Pancreas (tissue), 10 donors: ENCODE measurements around the gene SH3BGR. TPM values are rescaled to one million over a fixed set of nuclear protein-coding genes. Genes with fewer than 3 reads are reported as not detected.

Experiments
- ATAC-seq, 4 donors: fragments of 200-7000 bp; cut with Tn5 transposase; one replicate each; pipeline versions ENCODE4 v1.8.0 to v1.9.1; 2020; ENCODE audit warnings: mild to moderate bottlenecking in 4 of 4, moderate library complexity in 4 of 4
- DNase-seq, 6 donors: peaks; one replicate each; pipeline ENCODE4 v3.0.0-alpha.2; 2020
- FAIRE-seq: peaks from 2 replicates; lab custom pipeline; 2012; peaks lifted over from hg19 to GRCh38; lab: Jason Lieb, UNC
- H3K27ac ChIP-seq, 4 donors: fragments of 200-600 bp; sonication (generic); 1 replicate in 3 of 4; 2 replicates in 1 of 4; pipeline versions ENCODE4 v1.5.0 to v1.8.0; 2020
- H3K27me3 ChIP-seq, 4 donors: fragments of 200-600 bp; one replicate each; pipeline ENCODE4 v1.8.0; 2021
- H3K36me3 ChIP-seq, 3 donors: fragments of 200-600 bp; sonication (generic) in 1 of 3; one replicate each; pipeline versions ENCODE4 v1.5.0 to v1.8.0; 2020 to 2021
- H3K4me1 ChIP-seq, 3 donors: fragments of 200-600 bp; one replicate each; pipeline ENCODE4 v1.8.0; 2021
- H3K4me3 ChIP-seq, 4 donors: fragments of 200-600 bp; sonication (generic) in 2 of 4; one replicate each; pipeline versions ENCODE4 v1.5.0 to v1.8.0; 2020 to 2021
- H3K9me3 ChIP-seq, 4 donors: fragments of 200-600 bp; one replicate each; pipeline ENCODE4 v1.8.0; 2021
- WGBS, 2 donors: extraction: QIAGEN DNeasy Blood & Tissue Kit; methylation state at CpG; one replicate each; pipeline ENCODE4 v1.1.7; 2013; 5-methylcytosine and 5-hydroxymethylcytosine counted together
- intact Hi-C, 3 donors: fragments of 100-400 bp; cut with DNase I; formaldehyde crosslinking; loops; one replicate each; pipeline versions ENCODE4 v1.11.1 to v1.14.2; 2022
- polyA plus RNA-seq, 2 donors: library from polyadenylated mRNA; stranded (reverse); fragments of 200-250 nt; gene quantifications; one replicate each; pipeline ENCODE4 v1.2.3, GENCODE V29; 2013
- total RNA-seq, 6 donors: library from RNA; stranded (reverse); fragmentation: NEBNext Ultra II Directional in 4 of 6; extraction: Animal tissue kit (Norgen Biotek cat#: 25700) in 4 of 6; gene quantifications; one replicate each; pipeline versions ENCODE4 v1.2.1 to v1.2.4, GENCODE V29; 2021 to 2023
- TF ChIP-seq, protein P1 (sequence below), 4 donors: fragments of 200-600 bp; sonication (generic) in 3 of 4; IDR thresholded peaks; one replicate each; pipeline versions ENCODE4 v1.5.0 to v1.8.0; 2021; ENCODE audit warnings: antibody characterized with exemption in 4 of 4
- donor health status: healthy with polysubstance abuse.
- donor health status: DM: no; HTN: no; CAD: no; lungs with moderate emphysema.
- donor health status: DM: no; HTN: no; CAD: no.
- donor health status: control.
- donor health status: control.
- donor health status: Bipolar disorder and iron deficiency.
- donor health status: DM: yes; HTN: yes; CAD: no.
- donor health status: DM: no; HTN: no; CAD: no.
- donor health status: DM: no; HTN: no; CAD: no.
- donor health status: DM: yes; HTN: yes; CAD: no.

The SH3BGR gene
- total and polyA plus RNA-seq, 8 donors: 1.4 to 7.3 (median 4.0) TPM

DNA sequence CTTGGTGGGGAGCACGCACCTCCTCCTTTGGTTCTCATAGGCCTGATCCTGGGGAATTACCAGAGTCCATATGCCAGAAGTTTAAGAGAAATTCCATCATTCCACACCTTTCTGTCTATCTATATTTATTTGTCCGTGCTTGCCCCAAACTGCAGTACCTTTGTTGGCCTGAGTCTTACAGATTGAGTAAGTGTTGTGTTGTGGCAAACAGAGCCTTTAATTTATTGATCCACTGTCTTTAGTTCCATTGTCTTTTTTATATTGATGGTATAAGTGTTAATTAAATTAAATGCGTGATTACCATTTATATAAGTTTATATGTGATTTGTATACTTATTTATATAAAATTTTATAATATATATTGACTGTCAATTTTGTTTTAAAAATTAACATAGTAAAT lies 4.9 kb downstream of the SH3BGR start:
- DNase-seq: no peak
- Histone ChIP-seq H3K36me3 (no peaks in the 10 kb centered on the region), H3K27me3 (no peaks in the 10 kb centered on the region), H3K9me3 (no peaks in the 10 kb centered on the region), H3K27ac (no peak overlapping the region), H3K4me1 (no peaks in the 10 kb centered on the region), H3K4me3 (no peak overlapping the region)
- intact Hi-C loops: no loop called here
- TF ChIP-seq, protein P1, sequence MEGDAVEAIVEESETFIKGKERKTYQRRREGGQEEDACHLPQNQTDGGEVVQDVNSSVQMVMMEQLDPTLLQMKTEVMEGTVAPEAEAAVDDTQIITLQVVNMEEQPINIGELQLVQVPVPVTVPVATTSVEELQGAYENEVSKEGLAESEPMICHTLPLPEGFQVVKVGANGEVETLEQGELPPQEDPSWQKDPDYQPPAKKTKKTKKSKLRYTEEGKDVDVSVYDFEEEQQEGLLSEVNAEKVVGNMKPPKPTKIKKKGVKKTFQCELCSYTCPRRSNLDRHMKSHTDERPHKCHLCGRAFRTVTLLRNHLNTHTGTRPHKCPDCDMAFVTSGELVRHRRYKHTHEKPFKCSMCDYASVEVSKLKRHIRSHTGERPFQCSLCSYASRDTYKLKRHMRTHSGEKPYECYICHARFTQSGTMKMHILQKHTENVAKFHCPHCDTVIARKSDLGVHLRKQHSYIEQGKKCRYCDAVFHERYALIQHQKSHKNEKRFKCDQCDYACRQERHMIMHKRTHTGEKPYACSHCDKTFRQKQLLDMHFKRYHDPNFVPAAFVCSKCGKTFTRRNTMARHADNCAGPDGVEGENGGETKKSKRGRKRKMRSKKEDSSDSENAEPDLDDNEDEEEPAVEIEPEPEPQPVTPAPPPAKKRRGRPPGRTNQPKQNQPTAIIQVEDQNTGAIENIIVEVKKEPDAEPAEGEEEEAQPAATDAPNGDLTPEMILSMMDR (IDR thresholded peaks at IDR 0.05): peak in 2 of 4 donors; percentile 19 to 27
- WGBS, 2 donors: 78 to 86% methylated on average over 3 of the region's 3 CpGs
- no peak for ATAC-seq
- no peak for FAIRE-seq

DNA sequence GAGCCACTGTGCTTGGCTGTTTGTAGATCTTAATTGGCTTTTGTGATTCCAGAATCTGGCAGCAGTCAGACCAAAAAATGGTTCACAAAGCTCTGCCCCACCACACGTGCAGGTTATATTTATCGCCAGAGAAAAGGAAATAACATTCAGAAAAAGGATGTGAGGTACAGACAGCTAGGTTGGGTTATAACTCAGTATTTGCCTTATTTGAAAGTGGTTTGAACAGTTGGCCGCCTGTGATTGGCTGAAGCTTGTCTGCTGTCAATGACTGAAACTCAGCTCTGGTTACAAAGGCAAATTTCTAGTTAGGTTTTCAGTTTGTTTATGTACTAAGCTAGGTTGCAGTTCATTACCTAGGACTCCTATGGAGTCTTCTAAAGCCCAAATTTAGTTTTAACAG lies 9.6 kb downstream of the SH3BGR start:
- 87 to 92% methylated on average over 3 of the region's 3 CpGs for WGBS, 2 donors

DNA sequence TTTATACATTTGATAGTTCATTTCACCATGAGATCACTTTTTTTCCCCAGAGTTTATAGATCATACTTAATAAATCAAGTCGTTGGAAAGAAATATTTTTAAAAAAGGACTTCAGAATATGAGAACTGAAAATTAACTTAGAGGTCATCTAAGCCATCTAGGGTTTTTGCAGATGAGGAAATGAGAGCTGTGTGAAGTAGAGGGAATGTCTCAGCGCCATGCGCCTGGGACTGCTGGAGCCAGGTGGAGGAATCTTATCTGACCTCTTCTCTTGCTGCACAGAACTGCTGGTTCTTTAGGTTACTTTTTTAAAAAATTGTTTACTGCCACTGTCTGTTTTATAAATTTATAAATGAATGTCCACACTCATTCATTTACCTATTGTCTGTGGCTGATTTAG lies 11.5 kb downstream of the SH3BGR start:
- ATAC-seq (no peak), DNase-seq (no peak), FAIRE-seq (no peak)
- TF ChIP-seq, protein P1 (IDR thresholded peaks at IDR 0.05): no peak
- Histone ChIP-seq H3K27ac (no peak overlapping the region), H3K9me3 (no peaks in the 10 kb centered on the region), H3K27me3 (no peaks in the 10 kb centered on the region), H3K4me3 (no peak overlapping the region), H3K4me1 (no peaks in the 10 kb centered on the region), H3K36me3 (no peaks in the 10 kb centered on the region)
- intact Hi-C loops: no loop called here
- WGBS, 2 donors: 75 to 83% methylated on average over 3 of the region's 3 CpGs

More for the DNA sequence above, 9.6 kb downstream of the SH3BGR start:
- Histone ChIP-seq H3K9me3 (no peaks in the 10 kb centered on the region), H3K27ac (no peak overlapping the region), H3K4me1 (no peaks in the 10 kb centered on the region), H3K4me3 (no peak overlapping the region), H3K27me3 (no peaks in the 10 kb centered on the region), H3K36me3 (no peaks in the 10 kb centered on the region)
- FAIRE-seq (no peak), ATAC-seq (no peak), DNase-seq (no peak)
- intact Hi-C loops: no loop called here
- TF ChIP-seq, protein P1 (IDR thresholded peaks at IDR 0.05): no peak

DNA sequence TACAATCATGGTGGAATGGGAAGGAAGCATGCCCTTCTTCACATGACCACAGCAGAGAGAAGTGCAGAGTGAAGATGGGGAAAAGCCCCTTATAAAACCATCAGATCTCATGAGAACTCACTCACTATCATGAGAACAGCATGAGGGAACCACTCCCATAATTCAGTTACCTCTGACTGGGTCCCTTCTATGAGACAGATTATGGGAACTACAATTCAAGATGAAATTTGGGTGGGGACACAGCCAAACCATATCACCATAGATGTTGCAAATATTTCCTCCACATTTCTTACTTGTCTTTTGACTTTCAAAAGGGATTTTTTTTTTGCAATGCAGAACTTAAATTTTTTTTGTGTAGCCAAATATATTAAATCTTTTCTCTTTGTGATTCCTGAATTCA lies 14.8 kb downstream of the SH3BGR start:
- Histone ChIP-seq H3K36me3 (no peaks in the 10 kb centered on the region), H3K27ac (no peak overlapping the region), H3K4me3 (no peak overlapping the region), H3K9me3 (no peaks in the 10 kb centered on the region), H3K4me1 (no peaks in the 10 kb centered on the region), H3K27me3 (no peaks in the 10 kb centered on the region)
- intact Hi-C loops: no loop called here
- ATAC-seq (no peak), DNase-seq (no peak), FAIRE-seq (no peak)
- TF ChIP-seq, protein P1 (IDR thresholded peaks at IDR 0.05): no peak

DNA sequence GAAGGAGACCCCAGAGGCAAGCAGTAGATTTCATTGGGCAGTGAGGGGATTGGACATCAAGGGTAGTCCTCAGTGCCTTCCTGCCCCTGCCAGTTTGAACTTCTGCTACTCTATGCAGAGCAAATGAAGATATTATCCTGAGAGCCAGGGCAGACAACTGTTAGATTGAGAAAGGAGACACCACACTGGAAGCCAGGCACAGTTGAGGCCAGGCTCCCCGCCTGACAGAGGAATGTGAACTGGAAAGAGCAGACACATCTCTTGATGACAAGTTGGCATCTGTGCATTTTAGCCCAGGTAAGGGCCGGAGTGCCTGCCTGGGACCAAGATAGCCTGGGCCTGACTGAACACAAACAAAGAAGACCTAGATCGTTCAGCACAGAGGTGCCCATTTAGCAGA lies 16.0 kb downstream of the SH3BGR start:
- Histone ChIP-seq H3K4me3 (no peak overlapping the region), H3K36me3 (no peaks in the 10 kb centered on the region), H3K9me3 (no peaks in the 10 kb centered on the region), H3K27ac (no peak overlapping the region), H3K27me3 (no peaks in the 10 kb centered on the region), H3K4me1 (no peaks in the 10 kb centered on the region)
- ATAC-seq (no peak), DNase-seq (no peak), FAIRE-seq (no peak)
- WGBS, 2 donors: 87 to 94% methylated on average over 3 of the region's 3 CpGs
- TF ChIP-seq, protein P1 (IDR thresholded peaks at IDR 0.05): no peak
- intact Hi-C loops: no loop called here
